Right lobe of liver (tissue), 6 donors: ENCODE data around the gene SPRYD3. TPM values are rescaled to one million over a fixed set of nuclear protein-coding genes. Genes with fewer than 3 reads are reported as not detected.

Source experiments
- ATAC-seq, 4 donors: fragments of 200-7000 bp; cut with Tn5 transposase; one replicate each; pipeline ENCODE4 v1.9.1; 2020; ENCODE audit warnings: mild to moderate bottlenecking in 4 of 4, moderate library complexity in 4 of 4
- DNase-seq, 3 donors: peaks; one replicate each; pipeline ENCODE4 v3.0.0-alpha.2; 2020
- H3K27ac ChIP-seq, 3 donors: fragments of 200-600 bp; one replicate each; pipeline ENCODE4 v1.8.0; 2022
- H3K27me3 ChIP-seq, 2 donors: fragments of 200-600 bp; one replicate each; pipeline ENCODE4 v1.8.0; 2022
- H3K36me3 ChIP-seq, 4 donors: fragments of 200-600 bp; sonication (generic) in 1 of 4; one replicate each; pipeline versions ENCODE4 v1.5.1 to v1.8.0; 2017 to 2022; ENCODE audit warnings: control low read depth in 1 of 4
- H3K4me1 ChIP-seq, 4 donors: fragments of 200-600 bp; sonication (generic) in 1 of 4; one replicate each; pipeline versions ENCODE4 v1.5.1 to v1.8.0; 2017 to 2022; ENCODE audit warnings: control low read depth in 1 of 4
- H3K4me3 ChIP-seq, 3 donors: fragments of 200-600 bp; one replicate each; pipeline ENCODE4 v1.8.0; 2022
- H3K9me3 ChIP-seq, 4 donors: fragments of 200-600 bp; sonication (generic) in 1 of 4; one replicate each; pipeline versions ENCODE4 v1.5.1 to v1.8.0; 2017 to 2022; ENCODE audit warnings: control low read depth in 1 of 4
- CTCF ChIP-seq, 4 donors: fragments of 200-600 bp in 3 of 4; fragments of 450-650 bp in 1 of 4; IDR thresholded peaks; one replicate each; pipeline versions ENCODE4 v1.5.1 to v1.8.0; 2016 to 2022; ENCODE audit warnings: antibody characterized with exemption in 4 of 4, mild to moderate bottlenecking in 2 of 4
- POLR2A ChIP-seq: fragments of 450-650 bp; IDR thresholded peaks from one replicate; pipeline ENCODE4 v1.6.1; 2017; ENCODE audit warnings: antibody characterized with exemption, mild to moderate bottlenecking
- WGBS: methylation state at CpG from one replicate; pipeline ENCODE4 v1.1.6; 2018; ENCODE audit warnings: low coverage, low lambda C conversion rate; ENCODE audit not compliant: insufficient coverage; ENCODE audit errors: missing lambda C conversion rate; 5-methylcytosine and 5-hydroxymethylcytosine counted together
- intact Hi-C, 2 donors: fragments of 100-400 bp; cut with DNase I; formaldehyde crosslinking; loops; one replicate each; pipeline versions ENCODE4 v1.11.2 to v1.14.1; 2022
- total RNA-seq, 6 experiments: library from RNA; depleted of rRNA in 2 of 6; stranded (reverse); fragments of >200 nt in 2 of 6; fragmentation: NEBNext Ultra II Directional in 3 of 6; extraction: Animal tissue kit (Norgen Biotek cat#: 25700) in 3 of 6; gene quantifications; one replicate each; pipeline versions ENCODE4 v1.1.0 to v1.2.4, GENCODE V29; 2016 to 2023
- donor health status: DM: no; HTN: yes; CAD: no.
- donor health status: DM: no; HTN: no; CAD: no.
- donor health status: DM: no; HTN: no; CAD: no.
- donor health status: DM: no; HTN: yes; CAD: no.
- donor health status: DM: no; HTN: yes; CAD: no.

The SPRYD3 gene
- total RNA-seq, 6 experiments from 2014 or later, result 12.3 to 18.2 (median 14.4) TPM

- H3K4me3 ChIP-seq, result no peak overlapping the region
- H3K9me3 ChIP-seq, result no peaks in the 10 kb centered on the region
- TF ChIP-seq POLR2A, result no peak
- no peak for TF ChIP-seq CTCF (IDR thresholded peaks at IDR 0.05)
- 55% methylated on average over 2 of the region's 24 CpGs for WGBS
- intact Hi-C loops, result loop anchor here in 1 of 2 donors (5.0 to 10.0 kb wide), 3 partner anchors 38 to 135 kb away; partner anchors contain the start of gene IGFBP6
- no peak for ATAC-seq
- H3K4me1 ChIP-seq, result peaks cover 0 to 30% (median 16%) of the 10 kb centered on the region in 4 donors
- no peaks in the 10 kb centered on the region for H3K27me3 ChIP-seq
- peaks cover 0 to 75% (median 41%) of the 10 kb centered on the region in 4 donors for H3K36me3 ChIP-seq
- DNase-seq, result peak in 1 of 3 donors; percentile 44
- H3K27ac ChIP-seq, result no peak overlapping the region
Measured at GRCh38 chr12:53059434-53060063, 19.6 kb downstream of the SPRYD3 start.

GRCh38 chr12:53058674-53059433 lies 20.3 kb downstream of the SPRYD3 start:
- ATAC-seq (no peak), DNase-seq (peak in 1 of 3 donors; percentile 48)
- no peak for TF ChIP-seq POLR2A
- TF ChIP-seq CTCF (IDR thresholded peaks at IDR 0.05), result no peak
- Histone ChIP-seq H3K27ac (no peak overlapping the region), H3K9me3 (no peaks in the 10 kb centered on the region), H3K27me3 (no peaks in the 10 kb centered on the region), H3K4me1 (peaks cover 0 to 32% (median 17%) of the 10 kb centered on the region in 4 donors), H3K36me3 (peaks cover 0 to 70% (median 40%) of the 10 kb centered on the region in 4 donors), H3K4me3 (no peak overlapping the region)
- 100% methylated on average over 2 of the region's 35 CpGs for WGBS
- intact Hi-C loops, result no loop called here

GRCh38 chr12:53057816-53058500 lies 21.2 kb downstream of the SPRYD3 start:
- H3K27ac ChIP-seq, result no peak overlapping the region
- TF ChIP-seq POLR2A, result no peak
- no peak for TF ChIP-seq CTCF (IDR thresholded peaks at IDR 0.05)
- peaks cover 0 to 61% (median 34%) of the 10 kb centered on the region in 4 donors for H3K36me3 ChIP-seq
- 84% methylated on average over 6 of the region's 13 CpGs for WGBS
- ATAC-seq (no peak), DNase-seq (peak in 1 of 3 donors; percentile 47)
- no peaks in the 10 kb centered on the region for H3K27me3 ChIP-seq
- H3K9me3 ChIP-seq, result no peaks in the 10 kb centered on the region
- intact Hi-C loops, result no loop called here
- peaks cover 0 to 41% (median 22%) of the 10 kb centered on the region in 4 donors for H3K4me1 ChIP-seq
- H3K4me3 ChIP-seq, result no peak overlapping the region

- ATAC-seq (no peak), DNase-seq (peak in 2 of 3 donors; percentile 37 to 48)
- peaks cover 0 to 50% (median 27%) of the 10 kb centered on the region in 4 donors for H3K36me3 ChIP-seq
- no peaks in the 10 kb centered on the region for H3K9me3 ChIP-seq
- H3K27me3 ChIP-seq, result no peaks in the 10 kb centered on the region
- intact Hi-C loops, result no loop called here
- peaks cover 0 to 49% (median 22%) of the 10 kb centered on the region in 4 donors for H3K4me1 ChIP-seq
- H3K27ac ChIP-seq, result no peak overlapping the region
- H3K4me3 ChIP-seq, result no peak overlapping the region
- TF ChIP-seq CTCF (IDR thresholded peaks at IDR 0.05) (no peak), POLR2A (no peak)
- 95% methylated on average over 2 of the region's 7 CpGs for WGBS
Measured at GRCh38 chr12:53056901-53057300, 22.3 kb downstream of the SPRYD3 start.
